WTC11 (cell line): ENCODE measurements around the gene CCND3. TPM values are rescaled to one million over a fixed set of nuclear protein-coding genes. Genes with fewer than 3 reads are reported as not detected.
"Not testable (repeated sequence)": the region's sequence is repeated elsewhere in the genome, so short reads cannot be mapped to it uniquely, and the experiment has no call there.

Source experiments
- ATAC-seq: fragments of 200-7000 bp; cut with Tn5 transposase; 2 replicates; pipeline ENCODE4 v1.10.0; 2021; ENCODE audit warnings: mild to moderate bottlenecking, moderate library complexity
- CTCF ChIA-PET: fragments of 300-600 bp; sonication (Branson Sonifier 250); formaldehyde crosslinking; loops from one replicate; lab custom pipeline; 2021; ENCODE audit warnings: antibody characterized with exemption; lab: Charles Lee
- POLR2A ChIA-PET: fragments of 350-600 bp; sonication (Branson Sonifier 250); formaldehyde crosslinking; loops from one replicate; lab custom pipeline; 2021; ENCODE audit warnings: antibody characterized with exemption; lab: Charles Lee
- DNase-seq: peaks from one replicate; pipeline ENCODE4 v3.0.0; 2021; ENCODE audit warnings: low spot score
- H3K27ac Mint-ChIP-seq: 2 replicates; pipeline ENCODE4 v1.8.0; 2021; ENCODE audit warnings: mixed read lengths
- H3K27me3 Mint-ChIP-seq: 2 replicates; pipeline ENCODE4 v1.8.0; 2021; ENCODE audit warnings: low read depth, mild to moderate bottlenecking, moderate library complexity, mixed read lengths
- H3K36me3 Mint-ChIP-seq: 2 replicates; pipeline ENCODE4 v1.8.0; 2021; ENCODE audit warnings: mixed read lengths
- H3K4me1 Mint-ChIP-seq: 2 replicates; pipeline ENCODE4 v1.8.0; 2022; ENCODE audit warnings: mixed read lengths
- H3K4me3 Mint-ChIP-seq: 2 replicates; pipeline ENCODE4 v1.8.0; 2021; ENCODE audit warnings: mild to moderate bottlenecking, moderate library complexity, mixed read lengths
- H3K9me3 Mint-ChIP-seq: 2 replicates; pipeline ENCODE4 v1.8.0; 2021; ENCODE audit warnings: mixed read lengths
- ELF4 ChIP-seq: sonication (generic); formaldehyde crosslinking; IDR thresholded peaks from 2 replicates; pipeline ENCODE4 v1.8.1; 2022; ENCODE audit warnings: low read depth, mild to moderate bottlenecking, moderate library complexity, missing genetic modification reagents
- GRHL2 ChIP-seq: fragments of 250-450 bp; sonication (Bioruptor Pico); IDR thresholded peaks from 2 replicates; pipeline ENCODE4 v1.8.0; 2022; ENCODE audit warnings: mild to moderate bottlenecking, moderate library complexity; ENCODE audit not compliant: insufficient replicate concordance, severe bottlenecking
- KAT7 ChIP-seq: sonication (generic); formaldehyde crosslinking; IDR thresholded peaks from 2 replicates; pipeline ENCODE4 v1.8.1; 2023; ENCODE audit warnings: missing genetic modification reagents, mild to moderate bottlenecking, borderline replicate concordance
- MYBL2 ChIP-seq: sonication (generic); formaldehyde crosslinking; IDR thresholded peaks from 2 replicates; pipeline ENCODE4 v1.8.1; 2023; ENCODE audit warnings: mild to moderate bottlenecking, moderate library complexity, missing genetic modification reagents
- SMAD3 ChIP-seq: sonication (generic); formaldehyde crosslinking; IDR thresholded peaks from 2 replicates; pipeline ENCODE4 v1.8.0; 2022; ENCODE audit warnings: missing genetic modification reagents, mild to moderate bottlenecking, borderline replicate concordance
- TP53 ChIP-seq: sonication (generic); formaldehyde crosslinking; IDR thresholded peaks from 2 replicates; pipeline ENCODE4 v1.8.1; 2023; ENCODE audit warnings: mild to moderate bottlenecking, missing genetic modification reagents
- ZNF121 ChIP-seq: sonication (generic); formaldehyde crosslinking; IDR thresholded peaks from 2 replicates; pipeline ENCODE4 v1.8.0; 2023; ENCODE audit warnings: missing genetic modification reagents
- ZNF232 ChIP-seq: sonication (generic); formaldehyde crosslinking; IDR thresholded peaks from 2 replicates; pipeline ENCODE4 v1.8.0; 2022; ENCODE audit warnings: mild to moderate bottlenecking, missing genetic modification reagents
- ZNF317 ChIP-seq: sonication (generic); formaldehyde crosslinking; IDR thresholded peaks from 2 replicates; pipeline ENCODE4 v1.8.1; 2023; ENCODE audit warnings: low read depth, mild to moderate bottlenecking, moderate library complexity, missing genetic modification reagents, borderline replicate concordance
- ZNF423 ChIP-seq: fragments of 250-450 bp; sonication (Bioruptor Pico); IDR thresholded peaks from 2 replicates; pipeline ENCODE4 v2.1.2; 2022; ENCODE audit warnings: mild to moderate bottlenecking, moderate library complexity
- total RNA-seq: library from RNA; stranded (reverse); gene quantifications from 3 replicates; pipeline ENCODE4 v1.2.3, GENCODE V29; 2021
- TF ChIP-seq, protein P1 (sequence below): sonication (generic); formaldehyde crosslinking; IDR thresholded peaks from 2 replicates; pipeline ENCODE4 v1.8.1; 2022; ENCODE audit warnings: low read depth, mild to moderate bottlenecking, moderate library complexity, missing genetic modification reagents, borderline replicate concordance
- TF ChIP-seq, protein P2 (sequence below): sonication (generic); formaldehyde crosslinking; IDR thresholded peaks from 2 replicates; pipeline ENCODE4 v1.8.1; 2022; ENCODE audit warnings: mild to moderate bottlenecking, moderate library complexity, missing genetic modification reagents
- TF ChIP-seq, protein P3 (sequence below): sonication (generic); formaldehyde crosslinking; IDR thresholded peaks from 2 replicates; pipeline ENCODE4 v1.8.1; 2023; ENCODE audit warnings: mild to moderate bottlenecking, missing genetic modification reagents, moderate library complexity
- TF ChIP-seq, protein P4 (sequence below): sonication (generic); formaldehyde crosslinking; IDR thresholded peaks from 2 replicates; pipeline ENCODE4 v1.8.1; 2023; ENCODE audit warnings: mild to moderate bottlenecking, moderate library complexity, missing genetic modification reagents
- TF ChIP-seq, protein P5 (sequence below): sonication (generic); formaldehyde crosslinking; IDR thresholded peaks from 2 replicates; pipeline ENCODE4 v1.8.0; 2022; ENCODE audit warnings: mild to moderate bottlenecking, missing genetic modification reagents
- TF ChIP-seq, protein P6 (sequence below): sonication (generic); formaldehyde crosslinking; IDR thresholded peaks from 2 replicates; pipeline ENCODE4 v1.8.1; 2022; ENCODE audit warnings: missing genetic modification reagents, borderline replicate concordance
- TF ChIP-seq, protein P7 (sequence below): sonication (generic); formaldehyde crosslinking; IDR thresholded peaks from 2 replicates; pipeline ENCODE4 v1.8.1; 2023; ENCODE audit warnings: mild to moderate bottlenecking, missing genetic modification reagents, moderate library complexity

The CCND3 gene
- total RNA-seq, 1 experiment from 2014 or later, result 33.6 TPM

DNA sequence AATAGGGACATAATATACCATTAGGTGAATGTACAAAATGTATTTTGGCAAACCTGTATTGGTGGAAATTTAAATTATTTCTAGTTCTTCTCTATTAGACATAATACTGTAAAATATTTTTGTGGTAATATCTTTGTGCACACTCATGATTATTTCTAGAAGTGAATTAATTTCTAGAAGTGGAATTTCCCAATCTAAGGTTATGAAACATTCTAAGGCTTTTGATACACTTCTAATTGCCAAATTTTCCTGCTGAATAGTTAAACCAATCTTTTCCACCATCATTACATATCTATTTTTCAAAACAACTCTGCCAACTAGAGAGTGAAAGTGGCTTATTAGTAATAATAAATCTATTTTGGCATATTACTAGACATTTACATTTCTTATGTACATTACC lies 1.8 kb upstream of the CCND3 start (continued):
- TF ChIP-seq, protein P1, sequence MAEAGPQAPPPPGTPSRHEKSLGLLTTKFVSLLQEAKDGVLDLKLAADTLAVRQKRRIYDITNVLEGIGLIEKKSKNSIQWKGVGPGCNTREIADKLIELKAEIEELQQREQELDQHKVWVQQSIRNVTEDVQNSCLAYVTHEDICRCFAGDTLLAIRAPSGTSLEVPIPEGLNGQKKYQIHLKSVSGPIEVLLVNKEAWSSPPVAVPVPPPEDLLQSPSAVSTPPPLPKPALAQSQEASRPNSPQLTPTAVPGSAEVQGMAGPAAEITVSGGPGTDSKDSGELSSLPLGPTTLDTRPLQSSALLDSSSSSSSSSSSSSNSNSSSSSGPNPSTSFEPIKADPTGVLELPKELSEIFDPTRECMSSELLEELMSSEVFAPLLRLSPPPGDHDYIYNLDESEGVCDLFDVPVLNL, result no peak

DNA sequence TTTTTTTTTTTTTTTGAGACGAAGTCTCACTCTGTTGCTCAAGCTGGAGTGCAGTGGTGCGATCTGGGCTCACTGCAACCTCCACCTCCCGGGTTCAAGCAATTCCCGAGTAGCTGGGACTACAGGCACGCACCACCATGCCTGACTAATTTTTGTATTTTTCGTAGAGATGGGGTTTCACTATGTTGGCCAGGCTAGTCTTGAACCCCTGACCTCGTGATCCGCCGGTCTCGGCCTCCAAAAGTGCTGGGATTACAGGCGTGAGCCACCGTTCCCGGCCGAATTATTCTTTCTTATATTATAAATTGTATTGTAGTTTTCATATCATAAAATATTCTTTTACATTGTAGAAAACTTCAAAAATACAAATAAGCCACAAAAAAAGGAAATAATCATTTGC lies 1.3 kb upstream of the CCND3 start:
- not testable (repeated sequence) for H3K36me3 Mint-ChIP-seq, H3K27me3 Mint-ChIP-seq, H3K4me3 Mint-ChIP-seq, ATAC-seq, H3K27ac Mint-ChIP-seq, H3K9me3 Mint-ChIP-seq, DNase-seq
- ChIA-PET CTCF (interaction anchor here (0.8 to 5.1 kb wide), 4 partner anchors 21 to 209 kb away, joined by 3 to 91 read pairs (median 30); partner anchors contain the start of genes BYSL and MED20), POLR2A (interaction anchor here (0.6 to 0.7 kb wide), 2 partner anchors 88 to 160 kb away, joined by 4 read pairs; no protein-coding TSS in a partner anchor)
- H3K4me1 Mint-ChIP-seq, result peaks cover 32% of the 10 kb centered on the region

DNA sequence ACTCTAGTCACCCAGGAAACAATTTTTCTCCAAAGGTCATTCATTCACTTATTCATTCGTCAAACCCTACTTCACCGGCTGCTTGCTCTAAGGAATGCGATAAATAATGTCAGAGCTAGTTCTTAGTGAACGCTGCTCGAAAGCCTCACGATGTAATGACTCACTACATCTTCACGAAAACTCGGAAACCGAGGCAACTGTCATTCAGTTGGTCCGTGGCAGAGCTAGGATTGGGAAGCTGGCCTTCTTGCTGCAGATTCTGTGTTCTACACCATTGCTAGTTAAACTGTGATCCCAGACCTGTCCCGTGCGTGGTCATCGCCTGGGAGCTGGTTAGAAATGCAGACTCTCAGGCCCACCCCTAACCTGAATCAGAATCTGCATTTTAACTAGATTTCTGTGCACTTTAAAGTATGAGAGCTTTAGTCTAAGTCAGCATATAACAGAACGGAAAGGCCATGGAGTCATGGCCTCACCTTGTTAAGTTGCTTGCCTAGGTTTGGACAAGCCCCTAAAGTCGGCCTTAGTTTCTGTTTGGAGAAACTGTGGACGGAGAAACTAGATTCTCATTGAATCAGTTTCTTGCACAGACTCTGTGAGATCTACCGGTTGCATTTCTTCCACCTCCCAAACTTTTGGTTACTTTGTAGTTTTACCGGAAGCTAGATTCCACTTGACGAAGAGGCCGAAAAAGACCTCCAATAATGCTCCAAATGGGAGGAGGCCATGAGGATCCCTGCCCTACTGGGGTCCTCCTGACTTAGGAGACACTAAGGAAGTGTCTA lies 651 bp upstream of the CCND3 start:
- Mint-ChIP-seq H3K27me3 (no peaks in the 10 kb centered on the region; the same call in 1 of the 2 replicates), H3K4me1 (peaks cover 32% of the 10 kb centered on the region), H3K27ac (peak overlapping the region; percentile 46), H3K36me3 (no peaks in the 10 kb centered on the region), H3K4me3 (peak overlapping the region; percentile 64), H3K9me3 (no peaks in the 10 kb centered on the region)
- POLR2A ChIA-PET, result interaction anchor here (0.6 to 1.6 kb wide), 3 partner anchors 23 to 161 kb away, joined by 4 to 7 read pairs (median 4); no protein-coding TSS in a partner anchor
- DNase-seq, result no peak
- CTCF ChIA-PET, result interaction anchor here (0.6 to 5.1 kb wide), 8 partner anchors 21 to 208 kb away, joined by 3 to 91 read pairs (median 8); partner anchors contain the start of genes BYSL, MED20 and TOMM6
- no peak for ATAC-seq
- no peak for TF ChIP-seq MYBL2 (CRISPR knock-in tag)
- TF ChIP-seq, protein P2, sequence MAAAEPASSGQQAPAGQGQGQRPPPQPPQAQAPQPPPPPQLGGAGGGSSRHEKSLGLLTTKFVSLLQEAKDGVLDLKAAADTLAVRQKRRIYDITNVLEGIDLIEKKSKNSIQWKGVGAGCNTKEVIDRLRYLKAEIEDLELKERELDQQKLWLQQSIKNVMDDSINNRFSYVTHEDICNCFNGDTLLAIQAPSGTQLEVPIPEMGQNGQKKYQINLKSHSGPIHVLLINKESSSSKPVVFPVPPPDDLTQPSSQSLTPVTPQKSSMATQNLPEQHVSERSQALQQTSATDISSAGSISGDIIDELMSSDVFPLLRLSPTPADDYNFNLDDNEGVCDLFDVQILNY (CRISPR knock-in tag), result no peak
- TF ChIP-seq ZNF423 (CRISPR knock-in tag), result no peak
- no peak for TF ChIP-seq GRHL2 (CRISPR knock-in tag)
- no peak for TF ChIP-seq ZNF121 (CRISPR knock-in tag)

DNA sequence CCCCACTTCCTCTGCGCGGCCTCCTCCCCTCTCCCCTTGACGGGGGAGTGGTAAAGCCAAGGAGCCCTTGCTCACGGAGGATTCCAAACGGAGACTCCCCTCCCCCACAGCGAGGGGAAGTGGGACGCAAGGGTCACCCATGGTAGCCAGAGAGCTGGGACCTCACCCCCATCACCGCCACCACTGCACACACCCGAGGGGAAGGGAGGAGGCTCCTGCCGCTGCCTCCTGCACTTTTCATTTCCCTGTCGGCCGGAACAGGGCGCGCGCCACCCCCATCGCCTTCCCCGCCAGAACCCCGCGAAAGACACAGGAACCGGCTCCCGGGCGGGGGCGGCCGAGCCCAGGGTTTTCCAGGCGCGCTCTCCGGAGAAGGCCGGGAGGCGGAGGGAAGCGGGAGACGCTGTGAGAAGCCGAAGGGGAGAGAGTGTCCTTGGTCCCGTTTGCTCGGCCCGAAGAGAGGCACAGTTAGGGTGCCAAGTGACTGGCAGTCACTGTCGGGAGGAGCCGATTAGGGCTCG lies 789 bp downstream of the CCND3 start:
- peak; percentile 54 for DNase-seq
- Mint-ChIP-seq H3K27ac (no peak overlapping the region), H3K36me3 (no peaks in the 10 kb centered on the region; the same call in 1 of the 2 replicates), H3K9me3 (no peaks in the 10 kb centered on the region), H3K4me1 (peaks cover 34% of the 10 kb centered on the region), H3K27me3 (no peaks in the 10 kb centered on the region), H3K4me3 (peak overlapping the region; percentile 92)
- CTCF ChIA-PET, result interaction anchor here (0.9 to 8.9 kb wide), 16 partner anchors 10 to 201 kb away, joined by 3 to 112 read pairs (median 6); partner anchors contain the start of genes BYSL, C6orf132, MED20 and TAF8
- ATAC-seq, result peak; percentile 1
- POLR2A ChIA-PET, result interaction anchor here (0.6 to 2.0 kb wide), 4 partner anchors 25 to 154 kb away, joined by 3 to 9 read pairs (median 7); no protein-coding TSS in a partner anchor
- TF ChIP-seq, protein P3, sequence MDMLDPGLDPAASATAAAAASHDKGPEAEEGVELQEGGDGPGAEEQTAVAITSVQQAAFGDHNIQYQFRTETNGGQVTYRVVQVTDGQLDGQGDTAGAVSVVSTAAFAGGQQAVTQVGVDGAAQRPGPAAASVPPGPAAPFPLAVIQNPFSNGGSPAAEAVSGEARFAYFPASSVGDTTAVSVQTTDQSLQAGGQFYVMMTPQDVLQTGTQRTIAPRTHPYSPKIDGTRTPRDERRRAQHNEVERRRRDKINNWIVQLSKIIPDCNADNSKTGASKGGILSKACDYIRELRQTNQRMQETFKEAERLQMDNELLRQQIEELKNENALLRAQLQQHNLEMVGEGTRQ (CRISPR knock-in tag), result no peak; the same call in 1 of the 2 replicates
- TF ChIP-seq, protein P4, sequence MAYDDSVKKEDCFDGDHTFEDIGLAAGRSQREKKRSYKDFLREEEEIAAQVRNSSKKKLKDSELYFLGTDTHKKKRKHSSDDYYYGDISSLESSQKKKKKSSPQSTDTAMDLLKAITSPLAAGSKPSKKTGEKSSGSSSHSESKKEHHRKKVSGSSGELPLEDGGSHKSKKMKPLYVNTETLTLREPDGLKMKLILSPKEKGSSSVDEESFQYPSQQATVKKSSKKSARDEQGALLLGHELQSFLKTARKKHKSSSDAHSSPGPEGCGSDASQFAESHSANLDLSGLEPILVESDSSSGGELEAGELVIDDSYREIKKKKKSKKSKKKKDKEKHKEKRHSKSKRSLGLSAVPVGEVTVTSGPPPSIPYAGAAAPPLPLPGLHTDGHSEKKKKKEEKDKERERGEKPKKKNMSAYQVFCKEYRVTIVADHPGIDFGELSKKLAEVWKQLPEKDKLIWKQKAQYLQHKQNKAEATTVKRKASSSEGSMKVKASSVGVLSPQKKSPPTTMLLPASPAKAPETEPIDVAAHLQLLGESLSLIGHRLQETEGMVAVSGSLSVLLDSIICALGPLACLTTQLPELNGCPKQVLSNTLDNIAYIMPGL (CRISPR knock-in tag), result peak; percentile 33; the same call in 1 of the 2 replicates
- TF ChIP-seq, protein P5, sequence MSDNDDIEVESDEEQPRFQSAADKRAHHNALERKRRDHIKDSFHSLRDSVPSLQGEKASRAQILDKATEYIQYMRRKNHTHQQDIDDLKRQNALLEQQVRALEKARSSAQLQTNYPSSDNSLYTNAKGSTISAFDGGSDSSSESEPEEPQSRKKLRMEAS, result no peak; the same call in 1 of the 2 replicates
- TF ChIP-seq ELF4 (CRISPR knock-in tag), result no peak
- no peak for TF ChIP-seq ZNF232 (CRISPR knock-in tag)
- TF ChIP-seq KAT7 (CRISPR knock-in tag), result no peak; the same call in 1 of the 2 replicates
- no peak for TF ChIP-seq TP53 (CRISPR knock-in tag)
- no peak for TF ChIP-seq ZNF317
- TF ChIP-seq, protein P6, sequence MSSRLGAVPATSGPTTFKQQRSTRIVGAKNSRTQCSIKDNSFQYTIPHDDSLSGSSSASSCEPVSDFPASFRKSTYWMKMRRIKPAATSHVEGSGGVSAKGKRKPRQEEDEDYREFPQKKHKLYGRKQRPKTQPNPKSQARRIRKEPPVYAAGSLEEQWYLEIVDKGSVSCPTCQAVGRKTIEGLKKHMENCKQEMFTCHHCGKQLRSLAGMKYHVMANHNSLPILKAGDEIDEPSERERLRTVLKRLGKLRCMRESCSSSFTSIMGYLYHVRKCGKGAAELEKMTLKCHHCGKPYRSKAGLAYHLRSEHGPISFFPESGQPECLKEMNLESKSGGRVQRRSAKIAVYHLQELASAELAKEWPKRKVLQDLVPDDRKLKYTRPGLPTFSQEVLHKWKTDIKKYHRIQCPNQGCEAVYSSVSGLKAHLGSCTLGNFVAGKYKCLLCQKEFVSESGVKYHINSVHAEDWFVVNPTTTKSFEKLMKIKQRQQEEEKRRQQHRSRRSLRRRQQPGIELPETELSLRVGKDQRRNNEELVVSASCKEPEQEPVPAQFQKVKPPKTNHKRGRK (CRISPR knock-in tag), result no peak
- no peak for TF ChIP-seq MYBL2 (CRISPR knock-in tag)
- TF ChIP-seq, protein P7, sequence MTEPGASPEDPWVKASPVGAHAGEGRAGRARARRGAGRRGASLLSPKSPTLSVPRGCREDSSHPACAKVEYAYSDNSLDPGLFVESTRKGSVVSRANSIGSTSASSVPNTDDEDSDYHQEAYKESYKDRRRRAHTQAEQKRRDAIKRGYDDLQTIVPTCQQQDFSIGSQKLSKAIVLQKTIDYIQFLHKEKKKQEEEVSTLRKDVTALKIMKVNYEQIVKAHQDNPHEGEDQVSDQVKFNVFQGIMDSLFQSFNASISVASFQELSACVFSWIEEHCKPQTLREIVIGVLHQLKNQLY (CRISPR knock-in tag), result 0 out of 2 replicates have a peak, but pooled peaks have one; percentile 7
- no peak for TF ChIP-seq SMAD3 (CRISPR knock-in tag)
